Mammary microvascular endothelial cell (primary cell): ENCODE results near the gene APOL5. TPM values are rescaled to one million over a fixed set of nuclear protein-coding genes. Genes with fewer than 3 reads are reported as not detected.

Experiments
- total RNA-seq: library from RNA; depleted of rRNA; stranded (reverse); fragments of >200 nt; gene quantifications from 2 replicates; pipeline ENCODE4 v1.2.3, GENCODE V29; 2015

The APOL5 gene
- not detected in 2 replicates for total RNA-seq

GRCh38 chr22:35717572-35717971, at the start of gene APOL5:
TSS of gene APOL5 (plus strand) at chr22:35717872. CDS start at chr22:35717872, 0 bp downstream.

Other genes starting within 250 kb of the APOL5 start
- not detected in 2 replicates for gene RASD2, start 177.0 kb upstream of the APOL5 start, total RNA-seq
- gene MB, start 100.5 kb upstream of the APOL5 start, total RNA-seq = not detected in 2 replicates
- 11.8 and 12.9 TPM in 2 replicates for gene APOL6, start 69.4 kb upstream of the APOL5 start, total RNA-seq